ENCODE results near the gene PRKCZ.

Gene PRKCZ

GRCh38 chr1:2046174-2046917 is 3.9 kb upstream of the PRKCZ start:
- DNase-seq (ENCODE audit: low read depth in 2 of 2), result peak in 1 of 2 donors; percentile 43

- no peak for DNase-seq (ENCODE audit: low read depth in 2 of 2)
Measured at GRCh38 chr1:2046953-2047748, 3.1 kb upstream of the PRKCZ start.

GRCh38 chr1:2047749-2048729 is 2.2 kb upstream of the PRKCZ start:
- DNase-seq (ENCODE audit: low read depth in 2 of 2), result no peak

- DNase-seq (ENCODE audit: low read depth in 2 of 2), result no peak
Measured at GRCh38 chr1:2049225-2049717, 940 bp upstream of the PRKCZ start.

- DNase-seq (ENCODE audit: low read depth in 2 of 2), result no peak
Measured at GRCh38 chr1:2050461-2050792, 216 bp downstream of the PRKCZ start.

- no peak for DNase-seq (ENCODE audit: low read depth in 2 of 2)
Measured at GRCh38 chr1:2050793-2051682, 827 bp downstream of the PRKCZ start.

GRCh38 chr1:2052054-2052679 is 2.0 kb downstream of the PRKCZ start:
- no peak for DNase-seq (ENCODE audit: low read depth in 2 of 2)

GRCh38 chr1:2052756-2053155 is 2.5 kb downstream of the PRKCZ start:
- no peak for DNase-seq (ENCODE audit: low read depth in 2 of 2)

- DNase-seq (ENCODE audit: low read depth in 2 of 2), result no peak
Measured at GRCh38 chr1:2053217-2053616, 3.0 kb downstream of the PRKCZ start.

- DNase-seq (ENCODE audit: low read depth in 2 of 2), result no peak
Measured at GRCh38 chr1:2053784-2054376, 3.7 kb downstream of the PRKCZ start.

- DNase-seq (ENCODE audit: low read depth in 2 of 2), result no peak
Measured at GRCh38 chr1:2054560-2054959, 4.3 kb downstream of the PRKCZ start.

- DNase-seq (ENCODE audit: low read depth in 2 of 2), result no peak
Measured at GRCh38 chr1:2055911-2056575, 5.8 kb downstream of the PRKCZ start.

- no peak for DNase-seq (ENCODE audit: low read depth in 2 of 2)
Measured at GRCh38 chr1:2056955-2057590, 6.9 kb downstream of the PRKCZ start.

- no peak for DNase-seq (ENCODE audit: low read depth in 2 of 2)
Measured at GRCh38 chr1:2059290-2059953, 9.2 kb downstream of the PRKCZ start.

GRCh38 chr1:2060072-2060471 is 9.9 kb downstream of the PRKCZ start:
- DNase-seq (ENCODE audit: low read depth in 2 of 2), result no peak

GRCh38 chr1:2060535-2060934 is 10.3 kb downstream of the PRKCZ start:
- no peak for DNase-seq (ENCODE audit: low read depth in 2 of 2)

GRCh38 chr1:2061065-2061778 is 11.0 kb downstream of the PRKCZ start:
- no peak for DNase-seq (ENCODE audit: low read depth in 2 of 2)

- DNase-seq (ENCODE audit: low read depth in 2 of 2), result no peak
Measured at GRCh38 chr1:2065699-2066098, 15.5 kb downstream of the PRKCZ start.
